Measurements from ENCODE around the gene DENND2C.
A peak's percentile ranks its signal among the peaks of the same experiment; 100 is the strongest.

Gene DENND2C

GRCh38 chr1:114669562-114670082 is at the start of gene DENND2C:
TSS of gene DENND2C (minus strand) at chr1:114670049. CDS start at chr1:114625984, 44,065 bp downstream.
- no peak for DNase-seq (ENCODE audit: extremely low read depth in 1 of 2, low read depth in 1 of 2)

DNA sequence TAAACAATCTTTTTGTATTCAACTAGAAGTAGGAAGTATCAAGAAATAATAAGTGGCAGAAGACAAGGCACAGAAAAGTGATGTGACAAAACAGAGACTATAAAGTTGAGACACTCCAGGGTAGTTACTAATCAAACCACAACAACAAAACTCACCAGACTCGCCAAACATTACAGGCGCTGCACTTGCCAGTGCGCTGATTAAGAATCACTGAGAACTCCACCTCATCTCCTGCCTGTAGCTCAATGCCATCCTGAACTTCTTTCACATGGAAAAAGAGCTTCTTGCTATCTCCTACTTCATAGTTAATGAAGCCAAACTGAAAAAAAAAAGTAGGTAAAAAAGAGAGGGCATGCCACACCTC is 49.6 kb upstream of the DENND2C start:
- DNase-seq (ENCODE audit: extremely low read depth in 1 of 2, low read depth in 1 of 2), result no peak

- DNase-seq (ENCODE audit: extremely low read depth in 1 of 2, low read depth in 1 of 2), result peak in 1 of 2 donors; percentile 32
These were observed 49.0 kb upstream of the DENND2C start for GRCh38 chr1:114718661-114719423.

GRCh38 chr1:114716304-114717170 is 46.7 kb upstream of the DENND2C start, which contains the start of gene NRAS:
TSS of gene NRAS (minus strand) at chr1:114716771. CDS start at chr1:114716160, 611 bp downstream.
- DNase-seq (ENCODE audit: extremely low read depth in 1 of 2, low read depth in 1 of 2), result peak; percentile 90 to 91

- DNase-seq (ENCODE audit: extremely low read depth in 1 of 2, low read depth in 1 of 2), result no peak
These were observed 46.1 kb upstream of the DENND2C start for GRCh38 chr1:114715952-114716303.

DNA sequence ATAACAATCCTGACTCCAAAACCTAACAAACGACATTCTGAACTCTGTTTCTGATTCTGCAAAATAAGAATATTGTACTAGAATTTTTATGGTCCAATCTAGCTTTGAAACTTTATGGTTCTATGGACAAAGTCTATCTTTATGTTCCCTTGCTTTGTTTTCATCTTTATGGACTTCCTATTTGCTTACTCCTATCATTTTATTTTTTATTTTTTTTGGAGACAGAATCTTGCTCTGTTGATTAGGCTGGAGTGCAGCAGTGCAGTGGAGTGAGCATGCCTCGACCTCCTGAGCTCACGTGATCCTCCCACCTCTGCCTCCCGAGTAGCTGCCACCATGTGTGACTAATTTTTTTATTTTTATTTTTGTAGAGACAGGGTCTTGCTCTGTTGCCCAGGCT is 43.1 kb upstream of the DENND2C start:
- no peak for DNase-seq (ENCODE audit: extremely low read depth in 1 of 2, low read depth in 1 of 2)

GRCh38 chr1:114710360-114710759 is 40.5 kb upstream of the DENND2C start:
- no peak for DNase-seq (ENCODE audit: extremely low read depth in 1 of 2, low read depth in 1 of 2)

DNA sequence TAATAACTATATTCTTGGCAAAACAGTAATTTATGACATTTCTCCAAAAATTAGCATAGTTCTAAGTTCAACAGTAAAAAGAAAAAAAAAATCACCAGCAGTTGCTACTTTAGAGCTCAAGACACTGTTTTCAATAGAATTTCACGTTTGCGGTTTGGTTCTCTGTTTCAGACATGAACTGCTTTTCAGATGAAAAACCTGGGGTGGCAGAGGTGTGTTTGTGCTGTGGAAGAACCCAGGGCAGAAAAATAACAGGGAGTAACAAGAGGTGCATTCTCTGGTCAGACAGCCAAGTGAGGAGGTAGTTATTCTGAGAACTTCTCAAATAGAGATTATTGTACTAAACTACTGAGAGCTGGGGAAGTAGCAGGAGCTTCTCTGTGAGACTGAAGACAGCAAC is 37.8 kb upstream of the DENND2C start:
- no peak for DNase-seq (ENCODE audit: extremely low read depth in 1 of 2, low read depth in 1 of 2)

- DNase-seq (ENCODE audit: extremely low read depth in 1 of 2, low read depth in 1 of 2), result no peak
These were observed 33.4 kb upstream of the DENND2C start for GRCh38 chr1:114703242-114703641.

DNA sequence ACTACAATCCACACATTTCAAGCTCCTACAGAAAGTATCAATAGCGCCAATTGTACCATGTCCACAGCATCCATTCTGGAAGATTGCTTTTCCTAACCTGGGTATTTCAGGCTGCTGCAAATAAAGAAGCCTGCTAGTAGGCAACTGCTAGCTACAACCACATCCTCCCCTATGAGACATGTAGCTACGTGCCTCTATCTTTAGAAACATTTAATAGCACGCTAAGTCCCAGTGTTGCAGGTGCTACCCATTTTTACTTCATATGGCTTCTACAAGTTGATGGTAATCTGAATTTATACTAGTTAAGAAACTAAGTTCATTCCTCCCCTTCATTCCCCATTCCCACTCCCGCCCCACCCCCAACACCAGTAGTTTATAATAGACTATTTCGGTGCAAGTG is 32.9 kb upstream of the DENND2C start:
- DNase-seq (ENCODE audit: extremely low read depth in 1 of 2, low read depth in 1 of 2), result no peak

GRCh38 chr1:114701931-114702330 is 32.1 kb upstream of the DENND2C start:
- no peak for DNase-seq (ENCODE audit: extremely low read depth in 1 of 2, low read depth in 1 of 2)

DNA sequence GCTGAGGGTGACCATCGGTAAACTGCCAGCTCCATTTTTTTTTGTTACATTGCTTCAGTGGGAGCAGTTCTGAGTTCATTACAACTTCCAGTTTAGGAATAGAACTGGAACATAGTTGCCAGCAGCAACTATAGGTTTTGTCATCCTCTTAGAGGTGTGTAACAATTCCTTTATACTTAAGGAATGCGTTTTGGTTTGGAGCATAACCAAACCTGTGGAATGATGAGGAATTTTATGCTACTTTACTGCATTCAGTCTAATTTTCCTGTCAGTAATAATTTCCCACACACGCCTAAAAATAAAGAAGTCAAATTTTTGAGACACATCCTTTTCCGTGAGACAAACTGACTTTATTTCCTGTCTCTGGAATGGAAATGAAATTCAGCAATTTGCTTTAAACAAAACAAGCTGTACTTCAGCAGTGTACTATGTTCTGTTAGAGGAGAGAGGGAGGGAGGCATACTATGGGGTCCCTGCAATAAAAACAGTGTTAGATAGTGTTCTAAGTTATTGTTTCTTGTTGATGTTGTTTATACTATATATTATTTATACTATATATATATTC is 30.3 kb upstream of the DENND2C start:
- DNase-seq (ENCODE audit: extremely low read depth in 1 of 2, low read depth in 1 of 2), result no peak

GRCh38 chr1:114696810-114697209 is 27.0 kb upstream of the DENND2C start:
- no peak for DNase-seq (ENCODE audit: extremely low read depth in 1 of 2, low read depth in 1 of 2)

DNA sequence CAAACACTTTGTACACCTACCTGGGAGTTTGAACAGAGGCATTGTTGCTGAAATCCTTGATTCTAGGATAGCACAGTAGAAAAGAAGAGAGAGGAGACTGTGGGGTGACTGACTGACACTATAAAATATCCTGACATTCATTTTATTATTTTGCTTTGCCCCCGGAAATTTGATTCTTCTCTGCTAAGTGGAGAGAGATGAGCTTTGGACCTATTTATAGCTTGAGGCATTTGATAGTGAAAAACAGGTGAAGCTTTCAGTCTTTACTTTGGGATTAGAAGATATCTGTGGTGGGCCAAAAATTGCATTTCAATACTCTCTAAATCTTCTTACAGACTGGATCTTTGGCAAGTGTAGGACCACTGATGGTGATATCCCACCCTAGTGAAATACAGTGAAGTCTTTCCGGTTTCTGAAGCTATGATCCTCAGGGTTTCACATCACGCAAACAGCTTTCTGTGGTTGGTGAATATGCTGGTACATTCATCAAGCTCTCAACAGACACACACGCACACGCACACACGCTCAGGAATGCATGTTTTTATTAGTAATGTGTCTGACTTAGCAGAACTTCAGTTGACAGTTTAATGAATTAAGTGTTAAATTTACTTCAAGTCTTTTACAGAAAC is 25.7 kb upstream of the DENND2C start, which contains the start of gene AMPD1:
Gene AMPD1, minus strand, starts transcription at position 117 of the 629 bp plus-strand sequence. Its CDS starts 75 bp downstream, at position 42.
- DNase-seq (ENCODE audit: extremely low read depth in 1 of 2, low read depth in 1 of 2), result no peak

GRCh38 chr1:114694540-114695310 is 24.9 kb upstream of the DENND2C start:
- DNase-seq (ENCODE audit: extremely low read depth in 1 of 2, low read depth in 1 of 2), result no peak

GRCh38 chr1:114692947-114693346 is 23.1 kb upstream of the DENND2C start:
- no peak for DNase-seq (ENCODE audit: extremely low read depth in 1 of 2, low read depth in 1 of 2)

DNA sequence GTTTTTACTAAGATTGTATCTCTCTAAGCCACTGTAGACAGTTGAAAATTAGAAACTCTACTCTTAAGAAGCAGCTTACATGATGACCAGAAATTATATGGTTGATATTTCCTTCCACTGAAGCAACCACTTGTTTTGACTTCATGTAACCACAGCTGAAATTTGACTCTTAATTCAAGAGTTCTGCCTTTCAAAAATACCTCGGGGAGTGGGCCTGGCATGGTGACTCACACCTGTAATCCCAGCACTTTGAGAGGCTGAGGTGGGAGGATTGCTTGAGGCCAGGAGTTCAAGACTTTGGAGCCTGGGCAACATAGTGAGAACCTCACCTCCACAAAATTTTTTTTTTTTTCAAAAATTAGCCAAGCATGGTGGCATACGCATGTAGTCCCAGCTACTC is 21.2 kb upstream of the DENND2C start:
- no peak for DNase-seq (ENCODE audit: extremely low read depth in 1 of 2, low read depth in 1 of 2)

DNA sequence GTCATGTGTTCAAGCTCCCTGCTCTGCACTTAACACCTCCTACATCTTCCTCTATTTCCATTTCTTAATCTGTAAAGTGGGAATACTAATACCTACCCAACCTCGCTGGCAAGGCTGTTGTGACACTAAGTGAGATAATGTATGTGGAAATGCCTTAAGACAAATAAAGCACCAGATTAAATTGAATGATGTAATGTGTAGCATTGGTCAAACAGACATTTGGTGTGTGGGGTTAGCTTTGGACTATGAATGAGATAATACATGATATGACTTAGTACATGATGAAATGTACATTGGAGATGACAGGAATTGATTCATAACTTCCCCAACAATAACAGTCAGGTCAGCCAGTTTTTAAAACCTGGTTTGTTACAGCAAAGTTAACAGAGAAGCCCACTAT is 20.3 kb upstream of the DENND2C start:
- DNase-seq (ENCODE audit: extremely low read depth in 1 of 2, low read depth in 1 of 2), result no peak

DNA sequence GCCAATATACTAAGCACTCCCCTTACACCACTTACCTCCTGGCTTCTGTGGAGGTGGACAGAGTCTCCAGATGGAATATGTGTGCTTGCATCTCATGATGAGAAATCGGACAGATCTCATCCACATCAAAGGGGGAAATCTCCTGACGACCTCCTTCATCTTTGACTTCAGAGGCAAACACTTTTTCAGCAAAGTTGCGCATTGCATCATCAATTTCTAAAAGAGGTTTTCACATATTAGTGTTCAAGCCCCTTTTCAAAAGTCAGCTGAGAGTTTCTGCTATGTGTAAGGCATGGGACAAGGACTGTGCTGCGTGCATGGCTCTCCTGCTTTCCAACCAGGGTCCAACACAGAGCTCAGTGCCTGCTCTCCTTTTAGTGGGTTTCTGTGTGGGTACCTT is 18.7 kb upstream of the DENND2C start:
- no peak for DNase-seq (ENCODE audit: extremely low read depth in 1 of 2, low read depth in 1 of 2)

- DNase-seq (ENCODE audit: extremely low read depth in 1 of 2, low read depth in 1 of 2), result no peak
These were observed 16.0 kb upstream of the DENND2C start for GRCh38 chr1:114685851-114686250.
